IMR-90 (cell line): ENCODE data around the gene FNDC3B. TPM values are rescaled to one million over a fixed set of nuclear protein-coding genes. Genes with fewer than 3 reads are reported as not detected.

Source experiments
- ATAC-seq: fragments of 200-7000 bp; cut with Tn5 transposase; 2 replicates; pipeline ENCODE4 v1.9.1; 2020; ENCODE audit warnings: low read depth, mild to moderate bottlenecking, moderate library complexity
- BruUV-seq: library from RNA; stranded (reverse); fragments of 400-500 nt; replicated peaks from 2 replicates; lab custom pipeline; 2021; lab: Mats Ljungman, UMichigan
- CTCF ChIA-PET: fragments of 300-600 bp; formaldehyde crosslinking; extraction: SDS; loops from one replicate; lab custom pipeline; 2021; ENCODE audit warnings: antibody characterized with exemption; lab: Yijun Ruan, JAX
- POLR2A ChIA-PET: fragments of 300-600 bp; sonication (Branson Sonifier 250); formaldehyde crosslinking; loops from one replicate; lab custom pipeline; 2022; ENCODE audit warnings: antibody characterized with exemption; ENCODE audit not compliant: unreplicated experiment; lab: Charles Lee
- DNase-seq: peaks from one replicate; pipeline ENCODE4 v3.0.0; 2013
- H2AFZ ChIP-seq: replicated peaks from 2 replicates; pipeline ENCODE3; 2013; ENCODE audit warnings: low read length, mild to moderate bottlenecking; ENCODE audit not compliant: poor library complexity
- H2AK5ac ChIP-seq: 2 replicates; pipeline ENCODE4 v1.6.1; 2013; ENCODE audit warnings: low read depth, low read length, inconsistent platforms
- H2AK9ac ChIP-seq: replicated peaks from 2 replicates; pipeline ENCODE3; 2013; ENCODE audit warnings: mild to moderate bottlenecking, low read depth, low read length, moderate library complexity; ENCODE audit not compliant: poor library complexity
- H2BK120ac ChIP-seq: 2 replicates; pipeline ENCODE4 v1.6.1; 2013; ENCODE audit warnings: low read depth, low read length, inconsistent platforms
- H2BK15ac ChIP-seq: 3 replicates; pipeline ENCODE4 v1.6.1; 2013; ENCODE audit warnings: low read depth, low read length, inconsistent platforms
- H2BK20ac ChIP-seq: 2 replicates; pipeline ENCODE4 v1.6.1; 2013; ENCODE audit warnings: low read depth, mild to moderate bottlenecking, inconsistent platforms, low read length, moderate library complexity
- H2BK5ac ChIP-seq: 2 replicates; pipeline ENCODE4 v1.6.1; 2013; ENCODE audit warnings: mild to moderate bottlenecking, low read depth, low read length, inconsistent platforms; ENCODE audit not compliant: poor library complexity, severe bottlenecking
- H3K14ac ChIP-seq: replicated peaks from 2 replicates; pipeline ENCODE4 v1.6.1; 2013; ENCODE audit warnings: low read depth, low read length, inconsistent platforms
- H3K18ac ChIP-seq: 2 replicates; pipeline ENCODE4 v1.6.1; 2013; ENCODE audit warnings: low read depth, low read length, control low read depth
- H3K23ac ChIP-seq: 2 replicates; pipeline ENCODE4 v1.6.1; 2013; ENCODE audit warnings: low read depth, low read length, inconsistent platforms
- H3K27ac ChIP-seq: 2 replicates; pipeline ENCODE4 v1.5.1; 2013; ENCODE audit warnings: mild to moderate bottlenecking, control low read depth, low read length; ENCODE audit not compliant: insufficient read depth
- H3K27me3 ChIP-seq: 2 replicates; pipeline ENCODE4 v1.6.1; 2013; ENCODE audit warnings: low read length; ENCODE audit not compliant: control insufficient read depth, insufficient read depth
- H3K36me3 ChIP-seq: 2 replicates; pipeline ENCODE4 v1.6.1; 2013; ENCODE audit warnings: low read length, mixed read lengths; ENCODE audit not compliant: control insufficient read depth, insufficient read depth
- H3K4ac ChIP-seq: 2 replicates; pipeline ENCODE4 v1.6.1; 2013; ENCODE audit warnings: low read depth, low read length, inconsistent platforms
- H3K4me1 ChIP-seq: 2 replicates; pipeline ENCODE4 v1.6.1; 2013; ENCODE audit warnings: low read length, mixed read lengths; ENCODE audit not compliant: control insufficient read depth, insufficient read depth
- H3K4me2 ChIP-seq: 2 replicates; pipeline ENCODE4 v1.6.1; 2013; ENCODE audit warnings: low read depth, mild to moderate bottlenecking, control low read depth, low read length, moderate library complexity
- H3K4me3 ChIP-seq: 2 replicates; pipeline ENCODE4 v1.5.1; 2013; ENCODE audit warnings: low read depth, mild to moderate bottlenecking, control low read depth, low read length, moderate library complexity; ENCODE audit not compliant: insufficient read depth
- H3K56ac ChIP-seq: 2 replicates; pipeline ENCODE4 v1.6.1; 2013; ENCODE audit warnings: low read length, inconsistent platforms; ENCODE audit not compliant: insufficient read depth; ENCODE audit errors: extremely low read depth
- H3K79me1 ChIP-seq, 2 experiments: 2 replicates each; pipeline ENCODE4 v1.6.1; 2013; ENCODE audit warnings: low read length in 2 of 2, inconsistent platforms in 1 of 2, low read depth in 1 of 2
- H3K9ac ChIP-seq: 2 replicates; pipeline ENCODE4 v1.6.1; 2013; ENCODE audit warnings: low read depth, low read length, control low read depth
- H3K9me1 ChIP-seq: 2 replicates; pipeline ENCODE4 v1.6.1; 2013; ENCODE audit warnings: low read length, inconsistent platforms; ENCODE audit not compliant: insufficient read depth
- H3K9me3 ChIP-seq: 2 replicates; pipeline ENCODE4 v1.6.1; 2013; ENCODE audit warnings: low read length; ENCODE audit not compliant: control insufficient read depth, insufficient read depth
- H4K20me1 ChIP-seq: 2 replicates; pipeline ENCODE4 v1.6.1; 2013; ENCODE audit warnings: low read length, inconsistent platforms; ENCODE audit not compliant: insufficient read depth
- H4K5ac ChIP-seq: 2 replicates; pipeline ENCODE4 v1.6.1; 2013; ENCODE audit warnings: mild to moderate bottlenecking, low read depth, low read length, control low read depth
- H4K8ac ChIP-seq, 2 experiments: 2 replicates each; pipeline ENCODE4 v1.6.1; 2013; ENCODE audit warnings: low read depth in 2 of 2, low read length in 2 of 2, control low read depth in 1 of 2, inconsistent platforms in 1 of 2
- H4K91ac ChIP-seq: 2 replicates; pipeline ENCODE4 v1.6.1; 2013; ENCODE audit warnings: low read depth, low read length, inconsistent platforms; ENCODE audit not compliant: insufficient read depth
- CEBPB ChIP-seq: IDR thresholded peaks from 2 replicates; pipeline ENCODE4 v1.6.1; 2012; ENCODE audit warnings: low read depth, low read length, improper control_type of control experiment
- CTCF ChIP-seq: conservative IDR thresholded peaks from 2 replicates; pipeline ENCODE4 v1.5.1; 2012; ENCODE audit warnings: mild to moderate bottlenecking, low read depth, low read length, improper control_type of control experiment
- ELK1 ChIP-seq: fragments of 150-350 bp; IDR thresholded peaks from 2 replicates; pipeline ENCODE4 v1.6.1; 2016; ENCODE audit warnings: low read depth, mild to moderate bottlenecking, low read length, moderate library complexity, borderline replicate concordance
- FOS ChIP-seq: fragments of 150-350 bp; IDR thresholded peaks from 2 replicates; pipeline ENCODE4 v1.6.1; 2016; ENCODE audit warnings: low read depth, low read length
- MAFK ChIP-seq: IDR thresholded peaks from 2 replicates; pipeline ENCODE4 v1.6.1; 2012; ENCODE audit warnings: low read depth, low read length, improper control_type of control experiment
- MAZ ChIP-seq: IDR thresholded peaks from 2 replicates; pipeline ENCODE4 v1.6.1; 2012; ENCODE audit warnings: low read depth, mild to moderate bottlenecking, low read length, improper control_type of control experiment, moderate library complexity, borderline replicate concordance
- MXI1 ChIP-seq: IDR thresholded peaks from 2 replicates; pipeline ENCODE4 v1.6.1; 2012; ENCODE audit warnings: low read depth, mild to moderate bottlenecking, low read length, moderate library complexity, borderline replicate concordance
- NFE2L2 ChIP-seq: fragments of 150-350 bp; IDR thresholded peaks from 2 replicates; pipeline ENCODE4 v1.6.1; 2016; ENCODE audit warnings: low read depth, mild to moderate bottlenecking, low read length
- POLR2A ChIP-seq: IDR thresholded peaks from 2 replicates; pipeline ENCODE4 v1.6.1; 2012; ENCODE audit warnings: mild to moderate bottlenecking, low read depth, low read length
- RAD21 ChIP-seq: IDR thresholded peaks from 2 replicates; pipeline ENCODE4 v1.6.1; 2012; ENCODE audit warnings: low read length, improper control_type of control experiment
- RCOR1 ChIP-seq: IDR thresholded peaks from 2 replicates; pipeline ENCODE4 v1.6.1; 2012; ENCODE audit warnings: mild to moderate bottlenecking, low read length, improper control_type of control experiment; ENCODE audit not compliant: insufficient replicate concordance
- RFX5 ChIP-seq: IDR thresholded peaks from 2 replicates; pipeline ENCODE4 v1.8.0; 2012; ENCODE audit warnings: low read depth, mild to moderate bottlenecking, low read length, moderate library complexity
- WGBS, 2 experiments: methylation state at CpG; one replicate each; pipeline versions ENCODE4 v1.1.5 to v1.1.7; 2013; ENCODE audit warnings: missing lambda C conversion rate in 2 of 2; ENCODE audit not compliant: insufficient read length in 1 of 2; ENCODE audit errors: extremely low coverage in 2 of 2; 5-methylcytosine and 5-hydroxymethylcytosine counted together
- dilution Hi-C: fragments of 300-500 bp; cut with HindIII; formaldehyde crosslinking; loops from one replicate; pipeline ENCODE4 v1.14.3; 2018; ENCODE audit warnings: low sequenced_read_pairs; ENCODE audit not compliant: unreplicated experiment
- in situ Hi-C: fragments of 300-500 bp; cut with MboI; formaldehyde crosslinking; loops from 3 replicates; pipeline ENCODE4 v1.14.3; 2019; ENCODE audit warnings: low sequenced_read_pairs, inconsistent platforms, mixed read lengths
- intact Hi-C: fragments of 100-400 bp; cut with micrococcal nuclease; formaldehyde crosslinking; loops from 2 replicates; pipeline ENCODE4 v1.10.0; 2022
- polyA plus RNA-seq, 3 experiments: library from polyadenylated mRNA; depleted of rRNA; stranded (reverse); fragments of >200 nt; gene quantifications; 2 replicates each; pipeline ENCODE4 v1.2.3, GENCODE V29; 2012; ENCODE audit warnings: low replicate concordance in 1 of 3
- total RNA-seq: library from RNA; depleted of rRNA; stranded (reverse); fragments of >200 nt; gene quantifications from 2 replicates; pipeline ENCODE4 v1.2.3, GENCODE V29; 2012
- TF ChIP-seq, protein P1 (sequence below): fragments of 150-350 bp; IDR thresholded peaks from 2 replicates; pipeline ENCODE4 v1.6.1; 2017; ENCODE audit warnings: mild to moderate bottlenecking, antibody characterized with exemption, low read length, low read depth

Gene FNDC3B
- total and polyA plus RNA-seq, 2 of the 4 experiments (the other 2 are of a cell fraction) = 23.9 to 150 TPM

DNA sequence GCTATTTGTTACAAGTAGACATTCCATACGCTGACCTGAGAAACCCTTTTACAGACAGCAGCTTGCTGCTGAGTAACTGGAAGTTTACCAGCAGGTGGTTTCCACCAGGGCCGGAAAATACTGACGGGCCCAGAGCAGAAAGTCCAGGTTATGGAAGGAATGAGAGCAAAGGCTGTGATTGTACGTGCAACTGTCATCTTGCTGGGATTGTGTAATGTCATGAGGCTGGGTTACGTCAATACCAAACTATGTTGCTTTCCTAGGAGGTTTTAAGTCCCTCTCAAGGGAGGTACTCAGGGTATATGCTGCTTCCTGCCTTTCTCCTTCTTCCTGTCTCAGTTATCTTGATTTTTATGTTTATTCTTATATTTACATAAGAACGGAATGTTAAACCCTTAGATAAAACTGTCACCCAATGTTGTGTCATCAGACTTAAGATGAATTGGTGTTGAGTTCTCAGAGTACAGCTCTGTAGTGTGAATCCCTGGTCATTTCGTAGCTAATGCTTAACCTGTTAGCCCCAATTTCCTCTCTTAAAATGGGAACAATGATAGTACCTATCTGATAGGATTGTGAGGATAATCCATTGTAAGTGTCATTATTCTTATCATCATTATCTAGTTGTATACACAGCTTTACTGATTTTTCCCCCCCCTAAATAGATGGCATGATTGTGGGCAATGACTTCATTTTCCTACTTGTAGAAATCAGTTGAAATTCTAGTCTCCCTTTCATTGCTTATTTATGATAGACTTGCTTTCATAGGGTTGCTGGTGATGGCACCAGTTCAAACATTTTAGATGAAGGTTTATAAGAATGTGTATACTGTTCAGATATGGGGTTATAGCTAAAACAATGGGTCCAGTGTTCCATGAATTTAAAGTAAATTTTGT lies 101.4 kb downstream of the FNDC3B start:
- H3K9ac ChIP-seq = no peak overlapping the region
- H4K5ac ChIP-seq = 0 out of 2 replicates have a peak overlapping the region, but pooled peaks have one; percentile 1
- WGBS, 2 experiments = no CpG with 5 or more reads among the region's 7 CpGs
- H3K4me3 ChIP-seq = no peak overlapping the region
- H3K56ac ChIP-seq = peak overlapping the region; percentile 4; the same call in 1 of the 2 replicates
- ATAC-seq (peak; percentile 61), DNase-seq (peak; percentile 98)
- peak overlapping the region in 1 of 2 experiments; percentile 19; a peak in 1 of 4 replicates for H4K8ac ChIP-seq
- intact Hi-C loops = no loop called here
- peak overlapping the region; percentile 92 for H2BK5ac ChIP-seq
- peaks cover 8% of the 10 kb centered on the region for H3K36me3 ChIP-seq
- H4K91ac ChIP-seq = no peak overlapping the region
- peak overlapping the region; percentile 8; the same call in 1 of the 2 replicates for H3K23ac ChIP-seq
- H2BK15ac ChIP-seq = no peak overlapping the region
- POLR2A ChIA-PET = no interaction called here
- H3K4ac ChIP-seq = peak overlapping the region; percentile 32; the same call in 1 of the 2 replicates
- H3K18ac ChIP-seq = peak overlapping the region; percentile 54
- no peak overlapping the region for H2AK5ac ChIP-seq
- peaks cover 15 to 69% of the 10 kb centered on the region in 2 experiments for H3K79me1 ChIP-seq
- peak overlapping the region; percentile 59; the same call in 1 of the 2 replicates for H3K4me2 ChIP-seq
- H3K9me1 ChIP-seq = peaks cover 15% of the 10 kb centered on the region
- in situ Hi-C loops = no loop called here
- no TSS peak for BruUV-seq
- H2AK9ac ChIP-seq = no peak overlapping the region
- H4K20me1 ChIP-seq = peaks cover 60% of the 10 kb centered on the region
- no peak overlapping the region for H3K14ac ChIP-seq
- H2AFZ ChIP-seq = no peak overlapping the region
- H2BK20ac ChIP-seq = no peak overlapping the region
- H2BK120ac ChIP-seq = 0 out of 2 replicates have a peak overlapping the region, but pooled peaks have one; percentile 18
- peak overlapping the region; percentile 0; the same call in 1 of the 2 replicates for H3K27ac ChIP-seq
- CTCF ChIA-PET = no interaction called here
- H3K9me3 ChIP-seq = peaks cover 2% of the 10 kb centered on the region; the same call in 1 of the 2 replicates
- peaks cover 28% of the 10 kb centered on the region for H3K4me1 ChIP-seq
- dilution Hi-C loops = no loop called here
- H3K27me3 ChIP-seq = no peaks in the 10 kb centered on the region
- TF ChIP-seq RAD21 (peak; percentile 32), RCOR1 (peak; percentile 77), NFE2L2 (peak; percentile 51; the same call in 1 of the 2 replicates), MAZ (no peak), POLR2A (no peak), CEBPB (peak; percentile 99), RFX5 (no peak), MAFK (no peak), ELK1 (no peak), CTCF (0 out of 2 replicates have a peak, but pooled peaks have one; percentile 13), MXI1 (peak; percentile 69; the same call in 1 of the 2 replicates), FOS (peak; percentile 44)
- TF ChIP-seq, protein P1, sequence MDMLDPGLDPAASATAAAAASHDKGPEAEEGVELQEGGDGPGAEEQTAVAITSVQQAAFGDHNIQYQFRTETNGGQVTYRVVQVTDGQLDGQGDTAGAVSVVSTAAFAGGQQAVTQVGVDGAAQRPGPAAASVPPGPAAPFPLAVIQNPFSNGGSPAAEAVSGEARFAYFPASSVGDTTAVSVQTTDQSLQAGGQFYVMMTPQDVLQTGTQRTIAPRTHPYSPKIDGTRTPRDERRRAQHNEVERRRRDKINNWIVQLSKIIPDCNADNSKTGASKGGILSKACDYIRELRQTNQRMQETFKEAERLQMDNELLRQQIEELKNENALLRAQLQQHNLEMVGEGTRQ = no peak
